Prostate gland (tissue), 2 donors: ENCODE measurements around the gene ISY1. TPM values are rescaled to one million over a fixed set of nuclear protein-coding genes. Genes with fewer than 3 reads are reported as not detected.

Experiments
- DNase-seq: peaks from one replicate; pipeline ENCODE4 v3.0.0-alpha.2; 2019; ENCODE audit warnings: low spot score
- H3K27ac ChIP-seq, 2 donors: fragments of 200-600 bp; sonication (generic); 2 replicates each; pipeline ENCODE4 v1.5.1; 2017 to 2019
- H3K27me3 ChIP-seq: fragments of 200-600 bp; sonication (generic); replicated peaks from 2 replicates; pipeline ENCODE4 v1.5.1; 2019; ENCODE audit not compliant: insufficient read depth
- H3K36me3 ChIP-seq, 2 donors: fragments of 200-600 bp; sonication (generic); 1 replicate in 1 of 2; 2 replicates in 1 of 2; pipeline versions ENCODE4 v1.5.1 to v1.8.1; 2017 to 2019
- H3K4me1 ChIP-seq: fragments of 200-600 bp; sonication (generic); replicated peaks from 2 replicates; pipeline ENCODE4 v1.5.1; 2019
- H3K4me3 ChIP-seq, 2 donors: fragments of 200-600 bp; sonication (generic); 2 replicates each; pipeline ENCODE4 v1.5.1; 2017 to 2019
- H3K9me3 ChIP-seq: fragments of 200-600 bp; sonication (generic); 2 replicates; pipeline ENCODE4 v1.5.1; 2017
- CTCF ChIP-seq, 4 experiments: fragments of 200-600 bp in 2 of 4; fragments of 450-650 bp in 2 of 4; sonication (generic) in 2 of 4; IDR thresholded peaks; 1 replicate in 3 of 4; 2 replicates in 1 of 4; pipeline ENCODE4 v1.5.1; 2016 to 2019; ENCODE audit warnings: antibody characterized with exemption in 4 of 4, mild to moderate bottlenecking in 2 of 4, moderate library complexity in 2 of 4
- POLR2A ChIP-seq: fragments of 450-650 bp; IDR thresholded peaks from one replicate; pipeline ENCODE4 v1.6.1; 2016; ENCODE audit warnings: antibody characterized with exemption, mild to moderate bottlenecking
- POLR2AphosphoS5 ChIP-seq: sonication (generic); formaldehyde crosslinking; IDR thresholded peaks from one replicate; pipeline ENCODE4 v1.6.1; 2017; ENCODE audit warnings: antibody characterized with exemption
- WGBS: methylation state at CpG from one replicate; pipeline ENCODE4 v1.1.5; 2018; 5-methylcytosine and 5-hydroxymethylcytosine counted together
- intact Hi-C: fragments of 100-400 bp; cut with DNase I; formaldehyde crosslinking; loops from one replicate; pipeline ENCODE4 v1.14.2; 2022
- total RNA-seq, 2 donors: library from RNA; depleted of rRNA; stranded (reverse); fragments of >200 nt; gene quantifications; one replicate each; pipeline ENCODE4 v1.1.0, GENCODE V29; 2016

The ISY1 gene
- total RNA-seq, 2 donors from 2014 or later, result 22.3 to 29.1 TPM

DNA sequence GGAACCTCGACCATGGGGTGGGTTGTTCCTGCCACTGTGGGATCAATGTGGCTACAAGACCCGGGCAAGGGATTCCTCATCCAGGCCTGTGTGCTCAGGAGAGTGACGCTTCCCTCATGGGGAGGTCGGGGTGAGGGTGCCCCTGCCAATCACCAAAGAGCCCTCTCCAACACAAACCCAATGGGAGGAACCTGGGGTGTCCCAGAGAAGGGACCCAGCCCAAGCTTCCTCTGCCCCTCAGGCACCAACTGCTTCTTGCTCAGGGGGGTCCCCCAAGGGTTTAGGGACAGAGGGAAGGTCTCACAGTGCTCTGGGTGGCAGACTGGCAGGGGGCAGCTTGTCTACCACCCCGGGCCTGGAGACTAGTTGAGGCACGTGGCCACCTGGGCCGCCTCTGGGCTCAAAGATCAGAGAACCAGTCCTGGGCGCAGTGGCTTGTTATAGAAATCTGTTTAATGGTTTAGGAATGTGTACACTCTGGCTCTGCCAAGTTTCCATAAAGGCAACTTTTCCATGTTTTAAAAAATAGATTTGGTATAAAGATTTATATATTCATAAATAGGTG lies 73.6 kb downstream of the ISY1 start:
- H3K27me3 ChIP-seq, result no peaks in the 10 kb centered on the region
- no peaks in the 10 kb centered on the region for H3K36me3 ChIP-seq
- peak overlapping the region; percentile 82 to 83 for H3K27ac ChIP-seq
- peaks cover 4% of the 10 kb centered on the region for H3K4me1 ChIP-seq
- H3K9me3 ChIP-seq, result no peaks in the 10 kb centered on the region
- intact Hi-C loops, result loop anchor here (10.0 kb wide), 1 partner anchor 112 kb away; no protein-coding TSS in a partner anchor
- no peak overlapping the region for H3K4me3 ChIP-seq
- TF ChIP-seq POLR2A (no peak), POLR2AphosphoS5 (peak; percentile 64), CTCF (IDR thresholded peaks at IDR 0.05) (no peak)
- 30% methylated on average over 8 of the region's 8 CpGs for WGBS
- DNase-seq, result peak; percentile 72

GRCh38 chr3:129085818-129086217 lies 75.0 kb downstream of the ISY1 start:
- 92% methylated on average over 4 of the region's 4 CpGs for WGBS

DNA sequence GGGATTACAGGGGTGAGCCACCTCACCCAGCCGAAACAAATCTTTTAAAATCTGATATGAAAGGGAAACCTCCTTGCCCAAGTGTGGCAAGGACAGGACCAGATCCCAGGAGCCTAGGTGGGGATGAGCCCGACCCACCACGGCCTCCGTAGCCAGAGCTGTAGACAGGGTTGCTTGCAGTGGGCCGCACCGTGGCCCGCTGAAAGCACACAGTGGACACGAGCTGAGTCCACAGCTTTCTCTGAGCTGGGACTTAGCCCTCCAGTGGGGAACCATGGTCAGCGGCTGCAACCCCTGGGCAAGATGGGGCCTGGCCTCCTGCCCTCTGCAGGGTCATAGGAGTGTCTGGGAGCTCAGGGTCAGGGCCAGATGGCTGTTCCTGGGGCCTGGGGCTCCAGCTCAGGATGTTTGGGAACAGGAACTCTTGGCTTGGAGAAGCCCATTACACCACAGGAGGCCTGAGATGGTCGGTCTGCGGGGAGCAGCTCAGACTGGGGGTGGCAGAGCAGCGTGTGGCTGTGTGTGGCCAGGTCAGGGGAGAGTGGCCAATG lies 75.6 kb downstream of the ISY1 start:
- no peak overlapping the region for H3K4me3 ChIP-seq
- H3K4me1 ChIP-seq, result peaks cover 4% of the 10 kb centered on the region
- TF ChIP-seq POLR2AphosphoS5, result no peak
- no peak for TF ChIP-seq CTCF (IDR thresholded peaks at IDR 0.05)
- no peak for TF ChIP-seq POLR2A
- H3K9me3 ChIP-seq, result no peaks in the 10 kb centered on the region
- intact Hi-C loops, result loop anchor here (10.0 kb wide), 1 partner anchor 110 kb away; no protein-coding TSS in a partner anchor
- DNase-seq, result no peak
- no peaks in the 10 kb centered on the region for H3K27me3 ChIP-seq
- H3K36me3 ChIP-seq, result no peaks in the 10 kb centered on the region
- H3K27ac ChIP-seq, result no peak overlapping the region
- 94% methylated on average over 12 of the region's 12 CpGs for WGBS

More at GRCh38 chr3:129085818-129086217, 75.0 kb downstream of the ISY1 start:
- Histone ChIP-seq H3K27ac (no peak overlapping the region), H3K9me3 (no peaks in the 10 kb centered on the region), H3K27me3 (no peaks in the 10 kb centered on the region), H3K4me1 (peaks cover 4% of the 10 kb centered on the region), H3K4me3 (no peak overlapping the region), H3K36me3 (no peaks in the 10 kb centered on the region)
- intact Hi-C loops, result loop anchor here (10.0 kb wide), 1 partner anchor 111 kb away; no protein-coding TSS in a partner anchor
- TF ChIP-seq POLR2AphosphoS5 (no peak), CTCF (IDR thresholded peaks at IDR 0.05) (no peak), POLR2A (no peak)
- no peak for DNase-seq

DNA sequence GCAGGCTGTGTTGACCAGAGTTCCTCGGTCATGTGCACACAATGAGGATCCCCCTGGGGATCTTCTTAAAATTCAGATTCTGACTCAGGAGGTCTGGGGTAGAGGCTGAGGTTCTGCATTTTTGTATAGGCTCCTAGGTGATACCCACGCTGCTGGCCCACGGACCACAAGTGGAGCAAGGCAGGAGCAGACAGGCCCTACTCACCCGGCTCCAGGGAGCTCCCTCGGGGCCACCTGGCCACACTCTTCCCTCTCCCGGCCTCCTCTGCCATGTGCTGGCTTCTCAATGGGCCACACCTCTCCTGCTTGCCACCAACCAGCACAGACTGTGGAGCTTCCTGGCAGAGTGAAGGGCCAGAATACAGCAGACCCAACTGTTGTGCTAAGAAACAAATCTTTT lies 76.4 kb downstream of the ISY1 start:
- TF ChIP-seq POLR2A, result no peak
- TF ChIP-seq CTCF (IDR thresholded peaks at IDR 0.05), result no peak
- no peak for TF ChIP-seq POLR2AphosphoS5
- no peak for DNase-seq
- H3K27ac ChIP-seq, result no peak overlapping the region
- no peaks in the 10 kb centered on the region for H3K9me3 ChIP-seq
- no peaks in the 10 kb centered on the region for H3K27me3 ChIP-seq
- H3K4me1 ChIP-seq, result peaks cover 4% of the 10 kb centered on the region
- H3K36me3 ChIP-seq, result no peaks in the 10 kb centered on the region
- intact Hi-C loops, result loop anchor here (10.0 kb wide), 1 partner anchor 110 kb away; no protein-coding TSS in a partner anchor
- WGBS, result 88% methylated on average over 6 of the region's 6 CpGs
- H3K4me3 ChIP-seq, result no peak overlapping the region

- H3K9me3 ChIP-seq, result no peaks in the 10 kb centered on the region
- no peak overlapping the region for H3K27ac ChIP-seq
- WGBS, result 82% methylated on average over 9 of the region's 9 CpGs
- no peak for TF ChIP-seq CTCF (IDR thresholded peaks at IDR 0.05)
- TF ChIP-seq POLR2A, result no peak
- TF ChIP-seq POLR2AphosphoS5, result no peak
- H3K4me1 ChIP-seq, result no peaks in the 10 kb centered on the region
- intact Hi-C loops, result loop anchor here (10.0 kb wide), 1 partner anchor 107 kb away; no protein-coding TSS in a partner anchor
- no peaks in the 10 kb centered on the region for H3K27me3 ChIP-seq
- no peak overlapping the region for H3K4me3 ChIP-seq
- DNase-seq, result no peak
- no peaks in the 10 kb centered on the region for H3K36me3 ChIP-seq
Observed at GRCh38 chr3:129082026-129082425, 78.8 kb downstream of the ISY1 start.
